ENCODE results near the gene UTP4.

UTP4 gene

GRCh38 chr16:69106491-69107315, 25.7 kb upstream of the UTP4 start:
- DNase-seq (ENCODE audit: low read depth): no peak
- TF ChIP-seq CTCF (IDR thresholded peaks at IDR 0.05; ENCODE audit: low read depth, low read length, missing control alignments): no peak
- H3K4me3 ChIP-seq (ENCODE audit: low read depth, low read length): peak overlapping the region; percentile 33

GRCh38 chr16:69107316-69107962, 25.0 kb upstream of the UTP4 start:
- no peak for DNase-seq (ENCODE audit: low read depth)
- TF ChIP-seq CTCF (IDR thresholded peaks at IDR 0.05; ENCODE audit: low read depth, low read length, missing control alignments): no peak
- no peak overlapping the region for H3K4me3 ChIP-seq (ENCODE audit: low read depth, low read length)

- DNase-seq (ENCODE audit: low read depth): no peak
- no peak overlapping the region for H3K4me3 ChIP-seq (ENCODE audit: low read depth, low read length)
- TF ChIP-seq CTCF (IDR thresholded peaks at IDR 0.05; ENCODE audit: low read depth, low read length, missing control alignments): no peak
Observed at GRCh38 chr16:69108064-69108904, 24.2 kb upstream of the UTP4 start.

- no peak for TF ChIP-seq CTCF (IDR thresholded peaks at IDR 0.05; ENCODE audit: low read depth, low read length, missing control alignments)
- no peak overlapping the region for H3K4me3 ChIP-seq (ENCODE audit: low read depth, low read length)
Observed at GRCh38 chr16:69108905-69109252, 23.6 kb upstream of the UTP4 start.

GRCh38 chr16:69109486-69110270, 22.8 kb upstream of the UTP4 start:
- no peak for DNase-seq (ENCODE audit: low read depth)
- TF ChIP-seq CTCF (IDR thresholded peaks at IDR 0.05; ENCODE audit: low read depth, low read length, missing control alignments): no peak
- no peak overlapping the region for H3K4me3 ChIP-seq (ENCODE audit: low read depth, low read length)

More at GRCh38 chr16:69108905-69109252, 23.6 kb upstream of the UTP4 start:
- no peak for DNase-seq (ENCODE audit: low read depth)

- TF ChIP-seq CTCF (IDR thresholded peaks at IDR 0.05; ENCODE audit: low read depth, low read length, missing control alignments): no peak
- no peak for DNase-seq (ENCODE audit: low read depth)
Observed at GRCh38 chr16:69110406-69110805, 22.0 kb upstream of the UTP4 start.

More at GRCh38 chr16:69110406-69110805, 22.0 kb upstream of the UTP4 start:
- no peak overlapping the region for H3K4me3 ChIP-seq (ENCODE audit: low read depth, low read length)

Data from GM12864 (cell line).